Gastroesophageal sphincter (tissue), 3 donors: ENCODE results near the gene GPATCH2L.

Experiments used
- EP300 ChIP-seq: sonication (generic); formaldehyde crosslinking; IDR thresholded peaks from one replicate; pipeline ENCODE4 v1.6.1; 2017; ENCODE audit warnings: antibody characterized with exemption, mild to moderate bottlenecking
- POLR2A ChIP-seq, 2 donors: fragments of 450-650 bp; IDR thresholded peaks; one replicate each; pipeline ENCODE4 v1.6.1; 2017; ENCODE audit warnings: antibody characterized with exemption in 2 of 2, mild to moderate bottlenecking in 2 of 2, moderate library complexity in 1 of 2
- POLR2AphosphoS5 ChIP-seq: sonication (generic); formaldehyde crosslinking; IDR thresholded peaks from one replicate; pipeline ENCODE4 v1.6.1; 2017; ENCODE audit warnings: antibody characterized with exemption
- TF ChIP-seq, protein P1 (sequence below), 4 experiments: fragments of 200-600 bp in 2 of 4; fragments of 450-650 bp in 2 of 4; sonication (generic) in 1 of 4; IDR thresholded peaks; one replicate each; pipeline ENCODE4 v1.5.1; 2017 to 2019; ENCODE audit warnings: antibody characterized with exemption in 4 of 4, mild to moderate bottlenecking in 2 of 4, moderate library complexity in 2 of 4

DNA sequence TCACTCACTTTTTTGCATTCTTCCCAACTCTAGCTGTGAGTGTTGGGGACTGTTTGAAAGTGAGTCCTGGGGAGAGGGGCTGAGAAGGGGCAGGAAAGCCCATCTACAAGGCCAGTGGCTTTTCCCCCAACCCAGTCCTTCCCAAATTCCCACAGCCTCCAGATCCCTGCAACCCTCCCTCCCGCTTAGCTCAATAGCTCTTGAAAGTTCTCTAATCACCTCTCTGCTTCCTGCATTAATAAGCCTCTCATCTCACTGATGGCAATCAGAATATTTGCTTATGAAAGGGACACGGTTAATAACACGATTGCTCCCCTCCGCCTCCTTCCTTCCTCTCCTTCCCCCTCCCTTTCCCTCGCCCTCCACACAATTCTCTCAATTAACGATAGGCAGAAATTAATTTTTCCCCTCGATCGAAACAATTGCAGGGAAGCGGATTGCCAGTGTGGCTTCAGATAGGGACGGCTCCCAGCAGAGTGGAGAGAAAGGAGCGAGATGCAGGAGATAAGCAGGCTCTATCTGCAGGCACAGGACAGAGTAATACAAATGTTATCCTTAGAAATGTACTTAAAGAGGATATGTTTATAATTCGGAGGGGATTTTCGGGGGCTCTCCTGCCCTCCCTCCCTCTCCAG, 15.1 kb upstream of the GPATCH2L start:
- TF ChIP-seq POLR2AphosphoS5 (no peak), POLR2A (IDR thresholded peaks at IDR 0.05) (no peak), EP300 (no peak)
- TF ChIP-seq, protein P1, sequence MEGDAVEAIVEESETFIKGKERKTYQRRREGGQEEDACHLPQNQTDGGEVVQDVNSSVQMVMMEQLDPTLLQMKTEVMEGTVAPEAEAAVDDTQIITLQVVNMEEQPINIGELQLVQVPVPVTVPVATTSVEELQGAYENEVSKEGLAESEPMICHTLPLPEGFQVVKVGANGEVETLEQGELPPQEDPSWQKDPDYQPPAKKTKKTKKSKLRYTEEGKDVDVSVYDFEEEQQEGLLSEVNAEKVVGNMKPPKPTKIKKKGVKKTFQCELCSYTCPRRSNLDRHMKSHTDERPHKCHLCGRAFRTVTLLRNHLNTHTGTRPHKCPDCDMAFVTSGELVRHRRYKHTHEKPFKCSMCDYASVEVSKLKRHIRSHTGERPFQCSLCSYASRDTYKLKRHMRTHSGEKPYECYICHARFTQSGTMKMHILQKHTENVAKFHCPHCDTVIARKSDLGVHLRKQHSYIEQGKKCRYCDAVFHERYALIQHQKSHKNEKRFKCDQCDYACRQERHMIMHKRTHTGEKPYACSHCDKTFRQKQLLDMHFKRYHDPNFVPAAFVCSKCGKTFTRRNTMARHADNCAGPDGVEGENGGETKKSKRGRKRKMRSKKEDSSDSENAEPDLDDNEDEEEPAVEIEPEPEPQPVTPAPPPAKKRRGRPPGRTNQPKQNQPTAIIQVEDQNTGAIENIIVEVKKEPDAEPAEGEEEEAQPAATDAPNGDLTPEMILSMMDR (IDR thresholded peaks at IDR 0.05) = no peak
